SKM-1 (cell line): Measurements from ENCODE around the gene MTAP.

Experiments
- DNase-seq: peaks from one replicate; lab custom pipeline; 2025; ENCODE audit not compliant: unreplicated experiment; lab: John Stamatoyannopoulos, UW

Gene MTAP

GRCh38 chr9:21848615-21849014, 46.2 kb downstream of the MTAP start:
- DNase-seq = no peak

- DNase-seq = no peak
Observed at GRCh38 chr9:21852754-21853153, 50.3 kb downstream of the MTAP start.

DNA sequence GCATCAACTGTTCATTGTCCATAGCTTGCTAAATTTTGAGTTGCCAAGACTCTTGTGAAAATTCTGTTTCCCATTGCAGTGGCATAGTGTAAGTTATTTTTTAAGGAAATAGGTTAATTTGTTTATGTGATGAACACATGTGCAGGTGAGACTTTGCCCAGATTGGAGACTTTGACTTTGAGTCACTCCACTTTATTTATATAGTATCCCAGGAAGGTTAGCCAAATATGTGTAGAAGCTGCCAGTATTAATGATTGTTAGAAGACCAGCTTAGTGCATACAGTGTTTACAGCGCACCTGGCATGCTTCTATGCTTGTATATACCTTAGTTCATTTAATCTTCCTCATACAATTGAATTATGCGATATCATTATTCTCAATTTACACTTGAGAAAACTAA, 51.0 kb downstream of the MTAP start:
- no peak for DNase-seq

DNA sequence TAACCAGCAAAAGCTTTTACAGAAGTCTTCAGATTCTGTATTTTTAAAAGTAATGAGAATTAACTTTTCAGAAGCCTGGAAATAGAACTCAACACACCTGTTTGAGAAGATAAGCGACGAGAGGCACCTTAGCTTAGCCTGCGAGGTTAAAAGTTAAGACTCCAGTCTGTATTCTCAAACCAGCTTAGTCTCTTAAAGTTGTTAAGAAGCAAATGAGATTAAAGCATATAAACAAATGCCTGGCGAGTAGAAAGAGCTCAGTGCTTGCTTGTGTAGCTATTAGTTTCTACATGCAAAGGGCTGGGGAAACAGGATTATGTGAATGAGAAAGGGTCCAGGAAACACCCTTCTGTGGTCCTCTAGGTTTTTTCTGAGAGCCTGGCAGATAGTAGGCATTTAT, 51.7 kb downstream of the MTAP start:
- DNase-seq = no peak

DNA sequence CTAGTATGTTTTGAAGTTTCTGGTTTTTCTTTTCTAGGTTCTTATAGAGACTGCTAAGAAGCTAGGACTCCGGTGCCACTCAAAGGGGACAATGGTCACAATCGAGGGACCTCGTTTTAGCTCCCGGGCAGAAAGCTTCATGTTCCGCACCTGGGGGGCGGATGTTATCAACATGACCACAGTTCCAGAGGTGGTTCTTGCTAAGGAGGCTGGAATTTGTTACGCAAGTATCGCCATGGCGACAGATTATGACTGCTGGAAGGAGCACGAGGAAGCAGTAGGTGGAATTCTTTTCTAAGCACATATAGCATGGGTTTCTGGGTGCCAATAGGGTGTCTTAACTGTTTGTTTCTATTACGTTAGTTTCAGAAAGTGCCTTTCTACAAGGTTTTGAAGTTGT, 52.2 kb downstream of the MTAP start:
- no peak for DNase-seq

GRCh38 chr9:21856301-21857094, 54.1 kb downstream of the MTAP start:
- no peak for DNase-seq

- DNase-seq = no peak
Observed at GRCh38 chr9:21862871-21863270, 60.4 kb downstream of the MTAP start.

DNA sequence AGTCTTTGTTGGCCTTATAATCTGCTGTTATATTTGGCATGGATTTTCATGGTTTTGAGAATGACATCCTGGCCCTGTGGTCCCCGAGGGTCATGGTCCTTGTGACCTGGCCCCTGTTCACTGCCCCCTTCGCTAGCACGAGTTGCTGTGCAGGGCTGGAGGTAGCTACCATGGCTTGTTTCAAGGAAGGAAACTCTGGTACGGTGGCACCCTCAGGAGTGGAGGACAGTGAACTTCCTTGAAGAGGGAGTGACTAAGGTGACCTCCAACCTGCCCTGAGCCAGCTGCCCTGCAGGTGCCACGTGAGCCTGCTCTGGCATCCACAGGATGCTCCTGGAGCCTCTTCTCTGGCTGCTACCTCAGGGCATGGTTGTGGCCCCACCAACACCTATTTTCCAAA, 62.1 kb downstream of the MTAP start:
- no peak for DNase-seq

DNA sequence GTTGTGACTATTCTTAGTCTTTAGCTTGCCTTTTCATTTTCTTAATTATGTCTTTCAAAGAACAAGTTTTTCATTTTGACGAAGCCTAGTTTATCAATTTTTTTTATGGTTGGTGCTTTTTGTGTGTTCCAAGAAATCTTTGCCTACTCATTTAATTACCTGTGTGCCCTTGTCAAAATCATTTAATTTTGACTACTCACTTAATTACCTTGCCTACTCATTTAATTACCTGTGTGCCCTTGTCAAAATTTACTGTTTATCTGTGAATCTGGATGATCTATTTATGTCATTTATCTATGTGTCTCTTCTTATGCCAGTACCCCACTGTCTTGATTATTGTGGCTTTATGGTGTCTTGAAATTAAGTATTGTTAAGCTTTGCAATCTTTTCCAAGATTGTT, 63.9 kb downstream of the MTAP start:
- no peak for DNase-seq

DNA sequence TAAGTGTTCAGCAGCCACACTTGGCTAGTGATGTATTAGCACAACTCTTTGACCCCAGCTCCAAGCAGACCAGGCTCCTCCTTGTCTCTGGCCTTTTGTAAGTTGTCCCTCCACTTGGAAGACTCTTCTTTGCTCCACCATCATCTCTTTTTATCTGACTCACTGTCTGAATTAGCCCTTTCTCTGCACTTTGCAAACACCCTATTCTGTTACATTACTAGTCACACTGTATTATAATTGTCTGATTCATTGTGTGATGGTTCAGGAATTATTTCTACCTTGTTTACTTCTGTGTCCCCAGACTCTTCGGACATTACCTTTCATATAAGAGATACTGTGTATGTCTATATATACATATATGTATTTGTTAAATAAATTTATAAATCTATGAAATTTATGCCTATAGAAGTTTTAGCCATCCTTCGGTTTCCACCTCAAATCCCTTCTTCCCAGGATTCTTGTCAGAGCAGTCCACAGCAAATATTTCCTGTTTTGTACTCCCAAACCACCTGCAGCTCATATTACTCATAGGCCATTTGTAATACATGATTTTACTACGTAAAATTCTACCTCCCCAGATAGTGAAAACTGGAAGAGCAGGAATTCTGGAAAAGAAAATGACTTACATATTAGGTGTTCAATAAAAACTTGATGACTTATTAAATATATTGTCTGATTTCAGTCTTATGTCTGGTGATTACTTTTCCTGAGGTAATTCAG, 69.0 kb downstream of the MTAP start:
- no peak for DNase-seq

- DNase-seq = no peak
Observed at GRCh38 chr9:21872696-21873095, 70.3 kb downstream of the MTAP start.

- DNase-seq = no peak
Observed at GRCh38 chr9:21873540-21874221, 71.2 kb downstream of the MTAP start.

- DNase-seq = no peak
Observed at GRCh38 chr9:21875893-21876292, 73.5 kb downstream of the MTAP start.

DNA sequence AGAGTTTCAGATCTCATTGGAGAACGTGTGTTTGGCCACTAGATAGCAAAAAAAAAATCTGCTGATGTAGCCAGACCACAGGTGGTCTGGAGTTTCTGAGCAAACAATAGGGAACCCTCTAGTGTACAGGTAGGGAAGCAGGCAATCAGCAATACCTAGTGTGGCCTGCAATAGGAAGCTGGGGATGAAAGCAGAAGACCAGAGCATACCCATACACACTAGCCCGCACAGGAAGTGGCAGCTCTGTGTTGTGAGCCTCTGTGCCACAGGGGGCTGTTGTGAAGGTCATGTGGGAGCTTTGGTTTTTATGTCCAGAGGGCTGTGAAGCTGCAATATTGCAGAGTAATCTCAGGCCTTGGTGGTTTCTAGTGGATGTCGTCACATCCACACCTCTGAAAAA, 81.2 kb downstream of the MTAP start:
- DNase-seq = peak; percentile 48

GRCh38 chr9:21889673-21890072, 87.2 kb downstream of the MTAP start:
- DNase-seq = no peak

- no peak for DNase-seq
Observed at GRCh38 chr9:21890696-21891095, 88.3 kb downstream of the MTAP start.

GRCh38 chr9:21901546-21901945, 99.1 kb downstream of the MTAP start:
- DNase-seq = no peak

- peak; percentile 23 for DNase-seq
Observed at GRCh38 chr9:21902136-21902535, 99.7 kb downstream of the MTAP start.

DNA sequence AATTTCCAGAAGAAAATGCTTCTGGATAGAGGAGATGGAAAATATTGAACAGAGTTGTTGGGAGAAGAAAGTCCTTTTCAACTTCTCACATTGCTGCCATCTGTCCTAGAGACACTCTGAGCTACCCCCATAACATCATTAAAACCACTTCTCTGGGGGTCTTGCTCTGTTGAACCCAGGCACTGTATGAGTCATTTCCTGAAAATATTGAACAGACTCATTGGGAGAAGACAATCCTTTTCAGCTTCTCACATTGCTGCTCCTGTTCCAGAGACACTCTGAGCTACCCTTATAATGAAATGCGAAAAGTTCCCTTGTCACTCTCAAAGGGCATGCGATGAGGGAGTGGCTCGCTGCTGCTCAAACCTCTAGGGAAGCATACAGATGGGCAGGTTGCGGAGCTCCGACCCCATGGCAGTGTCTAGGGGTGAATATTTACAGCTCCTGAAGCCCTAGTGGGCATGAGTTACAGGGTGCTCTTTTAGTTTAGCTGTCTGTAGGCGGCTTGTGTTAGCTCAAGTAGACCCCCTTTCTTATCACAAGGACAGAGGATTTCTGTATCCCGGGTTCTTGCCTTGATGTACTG, 101.0 kb downstream of the MTAP start:
- DNase-seq = no peak

GRCh38 chr9:21904371-21904770, 101.9 kb downstream of the MTAP start:
- no peak for DNase-seq

DNA sequence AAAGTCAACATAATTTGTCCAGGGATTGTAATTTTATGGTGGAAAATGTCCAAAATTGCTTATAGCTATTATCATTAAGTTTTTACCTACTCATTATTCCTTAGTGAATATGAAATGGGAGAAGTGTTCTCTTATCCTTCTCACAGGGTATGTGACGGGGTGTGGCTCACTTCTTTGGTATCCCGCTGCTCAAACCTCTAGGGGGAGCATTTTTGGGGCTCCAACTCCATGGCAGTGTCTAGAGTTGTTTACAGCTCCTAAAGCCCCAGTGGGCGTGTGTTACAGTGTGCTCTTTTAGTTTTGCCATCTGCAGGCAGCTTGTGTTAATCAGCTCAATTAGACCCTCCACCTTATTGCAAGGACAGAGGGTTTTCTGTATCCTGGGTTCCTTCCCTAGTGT, 102.3 kb downstream of the MTAP start:
- DNase-seq = no peak

GRCh38 chr9:21906213-21906612, 103.8 kb downstream of the MTAP start:
- no peak for DNase-seq
